Caki2 (cell line): ENCODE measurements around the gene CD4. TPM values are rescaled to one million over a fixed set of nuclear protein-coding genes. Genes with fewer than 3 reads are reported as not detected.
A peak's percentile ranks its signal among the peaks of the same experiment; 100 is the strongest.

Experiments
- DNase-seq: peaks from one replicate; pipeline ENCODE4 v3.0.0-alpha.2; 2015; ENCODE audit warnings: low read depth
- in situ Hi-C: cut with HindIII; loops from 2 replicates; pipeline ENCODE4 v1.10.0; 2016; ENCODE audit warnings: low sequenced_read_pairs, low pct_unique_long_range_greater_than_20kb, mixed read lengths
- total RNA-seq: library from RNA; depleted of rRNA; stranded (reverse); fragments of >200 nt; shearing (Covaris generic); gene quantifications from 2 replicates; pipeline ENCODE4 v1.2.3, GENCODE V29; 2014; ENCODE audit warnings: low replicate concordance

CD4 gene
- total RNA-seq, 1 experiment from 2014 or later = not detected

DNA sequence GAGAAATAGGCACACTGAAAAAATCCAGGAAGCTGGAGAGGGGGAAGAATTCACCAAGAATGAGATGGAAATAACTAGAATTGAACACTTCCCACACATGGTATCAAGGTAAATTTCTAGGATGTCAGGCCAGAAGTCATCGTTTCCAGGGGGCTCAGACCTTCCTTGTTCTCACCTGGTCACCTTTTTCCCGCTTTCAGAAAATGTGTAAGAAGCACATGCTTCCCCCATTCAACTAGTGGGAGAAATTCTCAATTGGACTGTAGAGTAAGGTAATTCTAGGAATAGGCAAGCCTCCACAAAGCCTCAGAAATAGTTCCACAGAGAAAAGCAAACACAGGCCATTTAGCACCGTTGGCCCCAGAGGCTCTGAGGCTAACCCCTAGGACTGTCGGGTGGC is 25.9 kb upstream of the CD4 start:
- no peak for DNase-seq
- in situ Hi-C loops = no loop called here

DNA sequence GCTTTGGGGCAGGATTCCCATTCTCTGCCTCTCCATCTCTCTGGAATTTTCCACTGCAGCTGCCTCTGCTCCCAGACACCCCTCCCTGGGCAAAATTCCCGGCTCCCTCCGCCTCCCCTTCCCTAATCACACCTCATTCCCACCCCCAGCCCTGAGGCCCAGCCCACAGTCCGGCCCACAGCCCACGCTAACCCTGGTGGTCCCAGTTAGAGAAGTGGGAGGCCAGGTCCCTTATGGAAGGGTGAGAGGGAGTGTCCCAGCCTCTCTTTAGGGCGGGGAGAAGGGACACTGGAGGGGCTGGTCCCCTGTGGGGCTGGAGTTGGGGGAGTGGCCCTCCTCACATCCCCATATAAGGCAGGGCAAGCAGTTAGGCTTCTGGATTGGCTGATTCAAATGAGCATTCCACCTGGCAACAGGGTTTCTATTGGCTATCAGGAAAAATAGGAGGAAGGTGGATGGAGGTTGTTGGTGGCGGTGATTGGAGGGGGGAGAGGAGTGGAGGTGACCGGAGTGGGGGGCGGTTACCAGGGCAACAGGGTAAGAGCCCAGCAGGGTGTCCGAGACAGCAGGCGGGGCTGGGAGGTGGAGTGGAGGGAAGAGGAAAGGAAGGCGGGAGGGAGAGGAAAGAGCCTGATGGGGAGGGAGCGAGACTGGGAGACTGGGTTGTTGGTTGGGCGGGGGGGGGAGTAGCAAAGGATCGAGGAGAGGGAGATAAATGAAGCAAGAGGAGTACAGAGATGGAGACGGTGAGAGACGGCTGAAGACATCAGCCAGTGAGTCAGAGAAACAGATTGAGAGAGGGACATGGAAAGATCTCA is 25.1 kb upstream of the CD4 start:
- peak; percentile 100 for DNase-seq
- in situ Hi-C loops = no loop called here

DNA sequence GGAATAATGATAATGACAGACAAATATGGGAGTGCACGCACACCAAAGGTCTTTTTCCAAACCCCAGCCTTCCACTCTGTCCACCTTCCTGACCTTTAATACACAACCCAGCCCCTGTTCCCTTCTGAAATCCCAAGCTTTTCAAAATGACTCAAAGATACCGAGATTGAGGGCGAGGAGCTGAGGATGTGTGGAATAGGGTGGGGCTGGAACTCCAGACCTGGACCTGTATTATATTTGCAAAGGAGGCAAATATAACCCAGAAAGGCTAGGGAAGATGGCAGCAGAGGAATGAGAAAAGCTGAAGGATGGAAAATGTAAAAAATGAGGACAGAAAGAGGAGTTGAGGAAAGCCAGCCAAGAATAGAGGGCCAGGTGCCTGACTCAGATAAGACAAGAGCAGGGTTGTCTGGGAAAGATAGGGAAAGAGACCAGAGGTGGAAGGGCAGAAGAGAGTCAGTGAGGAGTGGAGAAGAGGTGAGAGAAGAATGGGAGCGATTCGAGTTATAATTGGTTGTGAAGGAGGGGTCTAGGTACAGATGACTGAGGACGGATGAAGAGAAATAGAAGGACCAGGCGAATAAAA is 24.2 kb upstream of the CD4 start:
- DNase-seq = peak; percentile 37
- in situ Hi-C loops = no loop called here

DNA sequence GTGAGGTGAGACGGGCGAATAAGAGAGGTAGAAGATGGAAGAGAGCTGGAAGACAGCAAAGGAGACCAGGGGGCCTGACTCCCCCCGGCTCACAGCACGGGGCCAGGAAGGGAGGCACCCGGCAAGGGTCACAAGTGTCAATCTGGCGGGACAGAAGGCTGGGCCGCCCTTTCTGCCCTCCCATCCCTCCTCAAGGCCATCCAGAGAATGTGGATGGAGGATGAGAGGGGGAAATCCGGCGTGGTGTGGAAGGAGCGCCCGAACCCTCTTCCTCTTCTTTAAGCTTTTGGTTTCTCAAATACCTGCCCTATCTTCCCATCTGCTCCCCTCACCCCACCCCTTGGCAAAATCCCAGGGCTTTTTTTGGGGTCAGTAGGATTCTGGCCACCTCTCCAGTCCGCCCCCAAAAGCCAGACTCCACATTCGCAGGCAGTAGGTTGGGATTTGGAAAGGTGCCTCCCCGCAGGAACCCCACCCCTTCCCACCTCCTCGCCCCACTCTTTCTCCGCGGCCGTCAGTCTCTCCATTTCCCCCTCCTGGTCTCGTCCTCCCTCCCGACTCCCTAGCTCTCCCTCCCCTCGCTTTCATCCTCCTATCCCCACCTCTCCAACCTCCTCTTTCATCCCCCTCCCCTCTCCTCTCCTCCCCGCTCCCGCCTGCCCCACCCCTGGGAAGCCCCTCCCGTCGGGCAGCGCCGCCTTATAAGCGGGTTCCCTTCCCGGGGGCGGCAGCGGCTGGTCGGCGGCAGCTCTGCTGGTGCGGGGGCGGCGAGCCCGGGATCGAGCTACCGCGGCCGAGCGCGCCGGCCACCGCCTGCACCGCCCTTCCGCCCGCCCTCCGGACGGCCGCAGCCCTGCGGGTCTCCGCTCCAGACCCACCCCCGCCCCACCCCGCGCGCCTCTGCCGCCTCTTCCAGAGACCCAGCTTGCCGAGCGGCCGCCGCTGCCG is 23.4 kb upstream of the CD4 start, which contains the start of gene PTMS:
PTMS (plus strand) TSS at position 730 of the 948 bp plus-strand sequence. CDS start 343 bp downstream, outside the sequence.
- peak; percentile 89 for DNase-seq
- in situ Hi-C loops = no loop called here

DNA sequence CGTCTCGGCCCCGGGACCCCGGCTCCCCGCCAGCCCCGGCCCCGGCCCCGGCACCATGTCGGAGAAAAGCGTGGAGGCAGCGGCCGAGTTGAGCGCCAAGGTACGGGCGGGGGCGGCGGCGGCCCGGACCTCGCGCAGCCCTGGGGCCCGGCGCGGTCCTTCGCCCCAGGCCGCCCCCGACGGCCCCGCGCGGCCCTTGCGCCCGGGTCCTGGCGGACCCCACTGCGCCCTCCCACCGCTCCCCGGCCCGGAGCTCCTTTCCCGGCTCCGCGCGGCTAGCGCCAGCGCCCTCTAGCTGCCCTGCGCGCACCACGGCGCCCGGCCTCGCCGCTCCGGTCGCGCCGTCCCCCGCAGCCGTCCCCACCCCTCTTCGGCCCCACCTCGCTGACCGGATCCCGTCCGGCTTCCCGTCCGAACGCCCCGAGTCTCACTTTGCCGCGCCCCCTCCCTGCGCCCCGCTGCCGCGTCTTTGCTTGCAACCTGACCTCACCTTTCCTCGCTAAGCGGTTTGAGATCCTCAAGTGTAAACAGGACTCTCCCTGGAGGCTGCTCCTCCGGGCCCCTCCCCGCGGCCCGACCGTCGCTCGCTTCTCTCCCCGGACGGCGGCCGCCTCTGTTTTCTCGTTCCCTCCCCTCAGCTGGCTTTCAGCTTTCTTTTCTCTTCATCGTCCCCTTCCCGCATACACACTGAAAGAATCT is 22.5 kb upstream of the CD4 start:
- in situ Hi-C loops = no loop called here
- peak; percentile 73 for DNase-seq

DNA sequence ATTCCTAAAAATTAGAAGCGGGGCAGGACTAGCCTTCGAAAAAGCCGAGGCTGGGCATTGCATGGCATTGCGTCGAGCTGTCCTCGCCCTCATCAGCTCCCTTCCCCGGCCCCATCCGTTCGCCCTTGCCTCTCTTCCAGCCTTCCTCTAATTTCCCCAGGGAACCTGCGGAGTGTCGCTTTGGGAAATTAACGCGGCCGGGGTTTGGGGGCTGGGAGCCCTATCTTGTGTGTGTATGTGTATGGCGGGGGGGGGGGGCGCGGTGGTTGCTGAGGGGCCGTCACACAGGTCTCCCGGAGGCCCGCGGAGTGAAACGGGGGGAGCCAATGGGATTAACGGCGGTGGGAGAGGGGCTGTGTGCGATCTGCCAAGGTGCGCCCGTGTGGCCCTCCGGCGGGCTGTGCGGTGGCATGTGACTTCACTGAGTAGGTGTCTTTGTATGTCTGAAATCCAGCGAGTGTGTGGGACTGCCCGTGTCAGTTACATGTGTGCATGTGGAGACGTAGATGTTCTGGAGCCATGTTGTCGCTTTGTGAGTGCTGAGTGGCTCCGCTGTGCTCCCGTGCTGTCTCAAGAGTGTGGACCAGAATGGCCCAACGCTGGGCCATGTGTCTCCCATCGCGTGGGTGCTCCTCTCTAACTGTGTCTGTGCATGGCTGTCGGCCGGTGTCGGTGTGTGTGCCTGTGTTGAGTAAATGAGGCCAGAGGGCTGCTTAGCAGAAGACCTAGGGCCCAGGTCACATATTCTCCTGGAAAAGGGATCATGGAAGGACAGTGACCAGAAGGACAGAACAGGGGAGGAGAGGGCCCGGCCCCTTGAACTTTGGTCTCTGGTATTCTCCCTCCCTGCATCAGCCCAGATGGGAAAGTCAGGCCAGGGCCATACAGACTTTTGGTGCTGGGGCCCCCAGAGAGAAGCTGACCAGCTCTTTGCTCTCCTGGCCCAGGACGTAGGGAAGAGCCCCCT is 21.7 kb upstream of the CD4 start:
- in situ Hi-C loops = no loop called here
- DNase-seq = no peak

DNA sequence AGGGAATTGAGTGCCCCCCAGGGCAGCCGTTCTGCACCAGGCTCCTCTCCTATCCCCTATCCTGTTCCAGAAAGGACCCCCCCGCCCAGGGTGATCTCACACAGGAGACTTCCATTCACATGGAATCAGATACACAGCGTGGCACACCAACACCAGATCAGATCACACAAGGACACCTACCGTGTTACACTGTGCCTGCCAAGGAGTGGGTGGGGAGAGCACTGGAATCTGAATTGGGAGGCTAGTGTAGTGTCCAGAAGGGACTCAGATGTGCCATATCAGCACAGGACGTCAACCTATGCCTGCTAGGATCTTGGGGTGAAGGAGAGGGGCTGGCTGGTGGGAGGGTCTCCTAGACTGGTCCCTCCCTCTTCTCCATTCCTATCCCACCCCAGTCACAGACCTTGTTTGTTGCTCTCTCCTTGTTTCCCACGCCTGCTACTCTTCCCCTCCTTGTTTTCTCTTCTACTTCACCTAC is 20.9 kb upstream of the CD4 start:
- in situ Hi-C loops = no loop called here

DNA sequence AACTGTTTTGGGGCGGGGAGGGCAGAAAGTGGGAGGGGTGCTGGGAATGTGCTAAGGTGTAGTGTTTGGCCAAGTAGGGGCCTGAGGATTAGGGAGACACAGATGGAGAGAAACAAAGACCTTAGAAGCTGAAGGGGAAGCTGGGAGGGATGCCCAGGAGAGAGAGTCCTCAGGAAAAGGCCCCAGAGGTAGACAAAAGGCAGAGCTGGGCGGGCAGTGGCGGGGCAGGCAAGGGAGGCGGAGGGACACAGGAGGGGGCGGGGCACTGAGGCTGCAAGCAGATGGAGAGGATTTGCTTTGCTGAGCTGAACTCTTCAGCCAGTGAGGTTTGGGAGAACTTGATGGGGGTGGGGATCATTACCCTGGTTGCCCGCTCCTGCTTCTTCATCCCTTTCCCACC is 20.3 kb upstream of the CD4 start:
- in situ Hi-C loops = no loop called here
- no peak for DNase-seq

More for the DNA sequence above, 20.9 kb upstream of the CD4 start:
- DNase-seq = no peak

DNA sequence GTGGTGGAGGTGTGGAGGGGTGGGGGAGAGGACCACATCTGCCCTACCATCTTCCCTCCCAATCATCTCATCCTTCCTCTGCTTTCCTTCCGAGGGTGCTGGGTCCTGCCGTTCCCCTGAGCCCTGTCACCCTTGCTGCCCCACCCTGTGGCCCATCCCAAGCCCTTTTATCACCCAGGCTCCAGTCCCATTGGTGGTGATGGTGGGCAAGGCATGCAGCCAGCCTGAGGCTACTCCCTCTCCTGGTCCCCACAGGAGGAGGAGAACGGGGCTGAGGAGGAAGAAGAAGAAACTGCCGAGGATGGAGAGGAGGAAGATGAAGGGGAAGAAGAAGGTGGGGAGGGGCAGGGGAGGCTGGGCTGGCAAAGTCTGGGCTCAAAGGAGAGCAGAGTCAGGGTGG is 19.7 kb upstream of the CD4 start:
- in situ Hi-C loops = no loop called here
- DNase-seq = no peak

DNA sequence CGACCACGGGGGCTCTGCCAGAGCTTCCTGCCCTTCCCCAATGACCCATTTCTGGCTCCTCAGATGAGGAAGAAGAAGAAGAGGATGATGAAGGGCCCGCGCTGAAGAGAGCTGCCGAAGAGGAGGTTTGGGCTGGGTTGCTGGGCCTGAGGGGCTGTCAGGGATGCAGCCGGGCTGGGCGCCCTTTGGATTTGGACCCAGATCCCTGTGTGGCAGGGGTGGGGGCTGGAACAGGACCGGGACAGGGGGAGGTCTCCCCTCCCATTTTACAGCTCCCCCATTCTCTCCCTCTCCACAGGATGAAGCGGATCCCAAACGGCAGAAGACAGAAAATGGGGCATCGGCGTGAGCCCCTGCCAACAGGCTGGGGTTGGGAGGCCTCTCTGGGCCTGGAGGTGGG is 19.2 kb upstream of the CD4 start:
- in situ Hi-C loops = no loop called here

DNA sequence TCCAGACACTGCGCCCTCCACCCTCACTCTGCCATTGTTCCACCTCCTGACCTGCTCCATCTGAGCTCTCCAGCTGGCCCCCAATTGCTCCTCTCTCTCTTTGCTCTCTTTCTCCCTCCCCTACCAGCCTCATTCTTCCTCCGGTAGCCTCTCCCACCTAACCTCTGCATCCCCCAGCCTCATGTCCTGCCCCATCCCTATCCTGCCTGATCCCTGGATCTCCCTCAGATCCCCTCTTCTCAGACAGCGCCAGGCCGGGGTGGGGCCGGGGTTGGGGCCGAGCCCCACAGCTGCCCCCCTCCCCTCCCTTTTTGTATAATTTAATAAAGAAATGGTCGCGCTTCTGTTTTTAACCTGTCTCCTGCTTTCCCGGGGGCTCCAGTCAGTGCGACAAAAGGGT is 18.7 kb upstream of the CD4 start:
- no peak for DNase-seq
- in situ Hi-C loops = no loop called here

More for the DNA sequence above, 19.2 kb upstream of the CD4 start:
- DNase-seq = no peak

DNA sequence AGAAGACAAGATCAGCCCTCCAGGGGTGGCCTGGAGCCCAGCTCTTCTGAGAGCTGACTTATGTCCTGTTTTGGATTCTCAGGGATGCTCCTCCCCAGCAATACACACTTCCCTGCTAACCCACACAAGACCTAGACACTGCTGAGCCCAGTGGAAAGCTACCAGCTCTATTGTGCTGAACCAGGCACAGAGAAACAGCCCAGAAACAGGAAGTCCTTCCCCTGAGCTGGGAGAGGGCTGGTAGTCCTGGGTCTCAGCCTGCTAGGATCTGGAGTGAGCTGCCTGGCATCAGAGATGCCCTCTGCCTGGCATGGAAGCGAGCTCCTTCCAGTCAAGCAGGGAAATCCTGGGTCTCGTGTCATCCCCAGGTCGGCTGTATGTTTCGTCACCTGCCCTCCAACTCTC is 18.2 kb upstream of the CD4 start:
- in situ Hi-C loops = no loop called here

DNA sequence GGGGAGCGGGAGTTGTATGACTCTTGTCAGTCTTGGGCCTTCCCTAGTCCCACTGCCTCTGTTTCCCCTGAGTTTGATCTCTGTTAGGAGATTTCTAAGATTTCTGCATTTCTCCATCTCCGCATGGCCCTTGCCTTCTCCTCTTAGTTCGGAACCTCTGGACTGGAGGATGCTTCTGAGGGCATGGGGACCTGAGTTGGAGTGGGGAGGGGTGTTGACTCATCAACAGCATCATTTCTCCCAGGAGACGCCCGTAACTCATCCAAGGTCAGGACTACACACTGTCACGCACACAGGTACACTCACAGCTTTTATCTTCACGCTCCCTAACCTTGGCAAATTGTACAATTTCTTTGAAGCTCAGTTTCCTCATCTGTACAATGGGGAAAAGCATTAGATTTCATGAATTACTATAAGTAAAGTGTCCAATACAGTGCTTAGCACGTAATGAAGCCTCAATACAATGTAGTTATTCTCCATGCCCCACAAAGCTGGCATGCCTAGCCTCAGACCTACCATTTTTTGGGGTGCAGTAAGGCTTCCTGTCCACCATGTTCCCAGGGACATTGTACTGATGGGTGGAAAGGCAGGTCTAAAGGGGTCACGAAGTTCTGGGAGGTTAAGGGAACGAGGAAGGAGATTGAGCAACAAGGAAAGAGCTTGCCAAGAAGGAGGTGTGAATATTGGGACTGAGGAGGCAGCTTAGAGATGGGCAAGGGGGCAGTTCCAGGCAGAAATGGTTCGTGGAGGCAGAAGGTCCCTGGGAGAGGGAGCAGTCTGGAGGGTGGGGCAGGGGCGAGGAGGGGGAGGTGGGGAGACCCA is 17.6 kb upstream of the CD4 start:
- in situ Hi-C loops = no loop called here
- no peak for DNase-seq

More for the DNA sequence above, 18.2 kb upstream of the CD4 start:
- DNase-seq = no peak

DNA sequence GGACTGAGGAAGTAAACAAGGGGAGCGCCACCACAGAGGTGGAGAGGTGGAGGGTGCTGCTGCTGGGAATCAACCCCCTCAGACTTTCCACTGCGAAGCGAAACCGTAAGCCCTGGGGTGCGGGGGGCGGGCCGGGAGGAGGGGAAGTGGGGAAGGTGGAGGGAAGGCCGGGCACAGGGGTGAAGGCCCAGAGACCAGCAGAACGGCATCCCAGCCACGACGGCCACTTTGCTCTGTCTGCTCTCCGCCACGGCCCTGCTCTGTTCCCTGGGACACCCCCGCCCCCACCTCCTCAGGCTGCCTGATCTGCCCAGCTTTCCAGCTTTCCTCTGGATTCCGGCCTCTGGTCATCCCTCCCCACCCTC is 17.0 kb upstream of the CD4 start, which contains the start of gene LAG3:
LAG3 (plus strand) TSS at position 190 of the 365 bp plus-strand sequence. CDS start 333 bp downstream, outside the sequence.
- in situ Hi-C loops = no loop called here
- no peak for DNase-seq

DNA sequence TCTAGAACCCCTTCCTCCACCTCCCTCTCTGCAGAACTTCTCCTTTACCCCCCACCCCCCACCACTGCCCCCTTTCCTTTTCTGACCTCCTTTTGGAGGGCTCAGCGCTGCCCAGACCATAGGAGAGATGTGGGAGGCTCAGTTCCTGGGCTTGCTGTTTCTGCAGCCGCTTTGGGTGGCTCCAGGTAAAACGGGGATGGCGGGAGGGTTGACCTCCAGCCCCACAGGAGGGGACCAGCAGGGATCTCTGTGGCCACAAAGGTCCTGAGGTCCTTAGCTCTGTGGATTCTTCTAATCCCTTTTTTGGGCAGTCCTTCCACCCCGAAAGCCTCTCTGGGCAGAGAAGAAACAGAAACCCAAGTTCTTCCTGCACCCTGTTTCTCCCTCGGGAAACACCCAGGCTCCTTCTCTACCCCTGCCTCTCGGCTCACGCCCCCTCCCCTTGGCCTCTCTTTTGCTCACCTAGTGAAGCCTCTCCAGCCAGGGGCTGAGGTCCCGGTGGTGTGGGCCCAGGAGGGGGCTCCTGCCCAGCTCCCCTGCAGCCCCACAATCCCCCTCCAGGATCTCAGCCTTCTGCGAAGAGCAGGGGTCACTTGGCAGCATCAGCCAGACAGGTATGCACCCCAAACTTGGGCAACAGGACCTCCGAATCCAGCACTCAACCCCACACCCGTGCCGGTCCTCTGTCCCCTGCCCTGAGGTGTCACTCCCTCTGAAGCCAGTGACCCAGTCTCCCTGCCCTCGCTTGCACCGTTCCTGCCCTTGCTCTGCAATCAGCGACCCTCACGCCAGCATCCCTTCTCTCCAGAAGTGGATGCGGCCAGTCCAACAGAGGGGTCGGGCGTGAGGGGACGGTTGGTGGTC is 16.4 kb upstream of the CD4 start:
- in situ Hi-C loops = no loop called here
- no peak for DNase-seq
